Endothelial cell of umbilical vein (primary cell): ENCODE measurements around the gene GRK5. TPM values are rescaled to one million over a fixed set of nuclear protein-coding genes. Genes with fewer than 3 reads are reported as not detected.

Source experiments
- BruUV-seq: library from RNA; stranded (reverse); fragments of 400-500 nt; replicated peaks from 2 replicates; lab custom pipeline; 2021; lab: Mats Ljungman, UMichigan
- CTCF ChIA-PET: fragments of 300-600, 350-600 bp; sonication (Branson Sonifier 250); formaldehyde crosslinking; loops from one replicate; lab custom pipeline; 2021; ENCODE audit warnings: antibody characterized with exemption, inconsistent platforms; lab: Charles Lee
- POLR2A ChIA-PET: fragments of 300-600, 350-600 bp; sonication (Branson Sonifier 250); formaldehyde crosslinking; loops from one replicate; lab custom pipeline; 2021; ENCODE audit warnings: antibody characterized with exemption, inconsistent platforms; lab: Charles Lee
- DNase-seq: peaks from one replicate; pipeline ENCODE4 v3.0.0-alpha.2; 2011; ENCODE audit warnings: low read depth, low spot score
- FAIRE-seq: peaks from 2 replicates; lab custom pipeline; 2011; peaks lifted over from hg19 to GRCh38; lab: Jason Lieb, UNC
- H2AFZ ChIP-seq: 2 replicates; pipeline ENCODE4 v1.6.0; 2012; ENCODE audit warnings: low read depth, low read length, control low read depth, inconsistent platforms
- H3K27ac ChIP-seq: 2 replicates; pipeline ENCODE4 v1.5.1; 2011; ENCODE audit warnings: low read depth, mild to moderate bottlenecking, control low read depth, low read length, moderate library complexity; ENCODE audit not compliant: insufficient read depth
- H3K27me3 ChIP-seq, 2 experiments: 2 replicates each; pipeline versions ENCODE4 v1.6.0 to v1.6.1; 2011; ENCODE audit warnings: low read length in 2 of 2, mixed read lengths in 1 of 2; ENCODE audit not compliant: control insufficient read depth in 2 of 2, insufficient read depth in 2 of 2
- H3K36me3 ChIP-seq, 2 experiments: 2 replicates in 1 of 2; 3 replicates in 1 of 2; pipeline ENCODE4 v1.5.1; 2011; ENCODE audit warnings: low read length in 2 of 2, mild to moderate bottlenecking in 1 of 2, moderate library complexity in 1 of 2; ENCODE audit not compliant: control insufficient read depth in 2 of 2, insufficient read depth in 2 of 2; ENCODE audit errors: extremely low read depth in 1 of 2
- H3K4me1 ChIP-seq: 3 replicates; pipeline ENCODE4 v1.5.1; 2011; ENCODE audit warnings: mild to moderate bottlenecking, low read length; ENCODE audit not compliant: control insufficient read depth, insufficient read depth; ENCODE audit errors: extremely low read depth
- H3K4me2 ChIP-seq: 2 replicates; pipeline ENCODE4 v1.6.1; 2011; ENCODE audit warnings: low read length, control low read depth, mixed read lengths; ENCODE audit not compliant: insufficient read depth
- H3K4me3 ChIP-seq, 3 experiments: fragments of 200-600 bp in 1 of 3; sonication (generic), shearing (Covaris generic) in 1 of 3; replicated peaks in 1 of 3; 2 replicates each; pipeline ENCODE4 v1.5.1; 2011 to 2016; ENCODE audit warnings: control low read depth in 3 of 3, low read length in 3 of 3, mild to moderate bottlenecking in 2 of 3, inconsistent platforms in 1 of 3, low read depth in 1 of 3, moderate library complexity in 1 of 3; ENCODE audit not compliant: insufficient read depth in 1 of 3
- H3K79me2 ChIP-seq: 2 replicates; pipeline ENCODE4 v1.6.0; 2012; ENCODE audit warnings: low read length, inconsistent platforms; ENCODE audit not compliant: control insufficient read depth, insufficient read depth
- H3K9ac ChIP-seq: replicated peaks from 2 replicates; pipeline ENCODE3; 2011; ENCODE audit warnings: low read length, control low read depth; ENCODE audit not compliant: insufficient read depth; ENCODE audit errors: extremely low read depth
- H3K9me1 ChIP-seq: replicated peaks from 3 replicates; pipeline ENCODE4 v1.6.0; 2011; ENCODE audit warnings: mild to moderate bottlenecking, low read length; ENCODE audit not compliant: control insufficient read depth, insufficient read depth; ENCODE audit errors: extremely low read depth
- H3K9me3 ChIP-seq: replicated peaks from 2 replicates; pipeline ENCODE4 v1.5.1; 2012; ENCODE audit warnings: low read length, inconsistent platforms; ENCODE audit not compliant: control insufficient read depth, insufficient read depth
- H4K20me1 ChIP-seq: replicated peaks from 2 replicates; pipeline ENCODE3; 2011; ENCODE audit warnings: mild to moderate bottlenecking, low read length; ENCODE audit not compliant: control insufficient read depth, insufficient read depth; ENCODE audit errors: extremely low read depth
- CTCF ChIP-seq, 2 donors: IDR thresholded peaks; 1 replicate in 1 of 2; 2 replicates in 1 of 2; pipeline ENCODE4 v1.5.1; 2011; ENCODE audit warnings: low read length in 2 of 2, mild to moderate bottlenecking in 2 of 2, moderate library complexity in 2 of 2, control low read depth in 1 of 2, inconsistent platforms in 1 of 2, low read depth in 1 of 2; ENCODE audit not compliant: insufficient read depth in 1 of 2; ENCODE audit errors: extremely low read depth in 1 of 2
- EZH2 ChIP-seq: IDR thresholded peaks from 2 replicates; pipeline ENCODE4 v1.6.1; 2012; ENCODE audit warnings: borderline replicate concordance, low read depth, mild to moderate bottlenecking, moderate library complexity, low read length, inconsistent platforms; ENCODE audit not compliant: severe bottlenecking
- GATA2 ChIP-seq: IDR thresholded peaks from 2 replicates; pipeline ENCODE4 v1.7.0; 2011; ENCODE audit warnings: low read depth, mild to moderate bottlenecking, moderate library complexity, mixed read lengths, low read length; ENCODE audit not compliant: insufficient read length, insufficient read depth
- JUN ChIP-seq: IDR thresholded peaks from 2 replicates; pipeline ENCODE4 v1.6.1; 2011; ENCODE audit warnings: borderline replicate concordance, low read depth; ENCODE audit not compliant: insufficient read length, insufficient read depth
- MYC ChIP-seq: IDR thresholded peaks from one replicate; pipeline ENCODE4 v1.6.1; 2011; ENCODE audit warnings: mild to moderate bottlenecking, low read depth, low read length
- POLR2A ChIP-seq: IDR thresholded peaks from 2 replicates; pipeline ENCODE4 v1.6.1; 2012; ENCODE audit warnings: low read depth, mild to moderate bottlenecking, control low read depth, low read length
- POLR2AphosphoS5 ChIP-seq: IDR thresholded peaks from 2 replicates; pipeline ENCODE4 v1.6.1; 2012; ENCODE audit warnings: low read depth, mild to moderate bottlenecking, control low read depth, low read length, moderate library complexity; ENCODE audit not compliant: insufficient read depth
- dilution Hi-C: fragments of 300-500 bp; cut with MboI; formaldehyde crosslinking; loops from one replicate; pipeline ENCODE4 v1.15.0; 2019; ENCODE audit warnings: low sequenced_read_pairs; ENCODE audit not compliant: extremely low pct_ligation_motif_present
- intact Hi-C: fragments of 100-400 bp; cut with micrococcal nuclease; formaldehyde crosslinking; loops from one replicate; pipeline ENCODE4 v1.10.0; 2022
- polyA plus RNA-seq, 4 experiments: library from polyadenylated mRNA; depleted of rRNA in 3 of 4; stranded (reverse) in 3 of 4; unstranded in 1 of 4; fragments of >200 nt; gene quantifications; 2 replicates each; pipeline versions ENCODE4 v1.2.1 to v1.2.3, GENCODE V29; 2011 to 2012; ENCODE audit warnings: missing spikeins in 1 of 4
- total RNA-seq: library from RNA; stranded (reverse); gene quantifications from 2 replicates; pipeline ENCODE4 v1.2.3, GENCODE V29; 2021

Gene GRK5
- total and polyA plus RNA-seq, 2 donors (not counting 3 experiments of a cell fraction or from before 2014, with no cell fraction given): 13.1 to 29.5 TPM

GRCh38 chr10:119243488-119243887 lies 36.1 kb downstream of the GRK5 start:
- no peak overlapping the region for H3K27ac ChIP-seq
- TF ChIP-seq POLR2A: no peak
- no peak for TF ChIP-seq CTCF (IDR thresholded peaks at IDR 0.05; ENCODE audit: extremely low read depth in 1 of 2, insufficient read depth in 1 of 2, low read depth in 1 of 2, low read length in 2 of 2)
- no peak for TF ChIP-seq POLR2AphosphoS5
- no peak for TF ChIP-seq MYC
- TF ChIP-seq JUN: no peak
- no peak overlapping the region for H3K4me3 ChIP-seq
- H2AFZ ChIP-seq: no peak overlapping the region
- no peaks in the 10 kb centered on the region for H3K27me3 ChIP-seq
- H3K79me2 ChIP-seq: no peaks in the 10 kb centered on the region
- peaks cover 17% of the 10 kb centered on the region for H3K4me1 ChIP-seq
- H4K20me1 ChIP-seq: no peaks in the 10 kb centered on the region
- no TSS peak for BruUV-seq
- dilution Hi-C loops: no loop called here
- no peak overlapping the region for H3K4me2 ChIP-seq
- H3K9me3 ChIP-seq: no peaks in the 10 kb centered on the region
- POLR2A ChIA-PET: no interaction called here
- CTCF ChIA-PET: interaction anchor here (0.6 to 2.7 kb wide), 5 partner anchors 8 to 34 kb away, joined by 4 to 9 read pairs (median 4); no protein-coding TSS in a partner anchor
- peak; percentile 62 for DNase-seq
- no peaks in the 10 kb centered on the region for H3K9me1 ChIP-seq
- no peaks in the 10 kb centered on the region for H3K36me3 ChIP-seq
- no peak overlapping the region for H3K9ac ChIP-seq
- intact Hi-C loops: no loop called here
- FAIRE-seq: no peak

- no TSS peak for BruUV-seq
- H3K4me2 ChIP-seq: no peak overlapping the region
- dilution Hi-C loops: no loop called here
- ChIA-PET POLR2A (no interaction called here), CTCF (interaction anchor here (0.6 to 2.7 kb wide), 4 partner anchors 10 to 34 kb away, joined by 4 to 9 read pairs (median 4); no protein-coding TSS in a partner anchor)
- H3K36me3 ChIP-seq: no peaks in the 10 kb centered on the region
- H4K20me1 ChIP-seq: no peaks in the 10 kb centered on the region
- intact Hi-C loops: no loop called here
- DNase-seq (no peak), FAIRE-seq (no peak)
- no peaks in the 10 kb centered on the region for H3K27me3 ChIP-seq
- no peaks in the 10 kb centered on the region for H3K79me2 ChIP-seq
- peaks cover 17% of the 10 kb centered on the region for H3K4me1 ChIP-seq
- TF ChIP-seq EZH2: no peak
- no peak for TF ChIP-seq JUN
- no peak for TF ChIP-seq GATA2
- no peak for TF ChIP-seq MYC
- no peak for TF ChIP-seq POLR2AphosphoS5
- no peak overlapping the region for H3K4me3 ChIP-seq
- no peak overlapping the region for H3K27ac ChIP-seq
- H3K9me1 ChIP-seq: no peaks in the 10 kb centered on the region
- H2AFZ ChIP-seq: no peak overlapping the region
- no peak overlapping the region for H3K9ac ChIP-seq
- no peaks in the 10 kb centered on the region for H3K9me3 ChIP-seq
Observed at GRCh38 chr10:119243967-119244366, 36.6 kb downstream of the GRK5 start.
